OCI-LY3 (cell line): ENCODE measurements around the gene AASDHPPT.

Source experiments
- H2AFZ ChIP-seq: fragments of 200-600, 300-600 bp; shearing (Covaris generic); 2 replicates; pipeline ENCODE4 v1.6.0; 2014; ENCODE audit warnings: antibody characterized with exemption, low read depth, low read length
- H3K27ac ChIP-seq: fragments of 200-600, 300-600 bp; sonication (generic); 2 replicates; pipeline ENCODE4 v1.5.1; 2014; ENCODE audit warnings: mild to moderate bottlenecking, low read length, moderate library complexity, mixed read lengths
- H3K27me3 ChIP-seq: fragments of 200-600, 300-600 bp; sonication (generic); 2 replicates; pipeline ENCODE4 v1.6.1; 2014; ENCODE audit warnings: low read depth, low read length, mixed read lengths
- H3K36me3 ChIP-seq: fragments of 200-600, 300-600 bp; sonication (generic); replicated peaks from 2 replicates; pipeline ENCODE3; 2014; ENCODE audit warnings: low read depth, low read length, mixed read lengths
- H3K4me1 ChIP-seq: fragments of 300-600, 200-600 bp; sonication (generic); 2 replicates; pipeline ENCODE4 v1.6.1; 2014; ENCODE audit warnings: low read length, mixed read lengths
- H3K4me2 ChIP-seq: fragments of 200-600, 300-600 bp; sonication (generic); 2 replicates; pipeline ENCODE4 v1.6.1; 2014; ENCODE audit warnings: low read length, mixed read lengths
- H3K4me3 ChIP-seq: fragments of 300-600, 200-600 bp; sonication (generic); 2 replicates; pipeline ENCODE4 v1.5.1; 2014; ENCODE audit warnings: antibody characterized with exemption, mild to moderate bottlenecking, low read length, moderate library complexity
- H3K79me2 ChIP-seq: fragments of 300-600, 200-600 bp; shearing (Covaris generic); 2 replicates; pipeline ENCODE4 v1.6.1; 2014; ENCODE audit warnings: mild to moderate bottlenecking, low read length, mixed read lengths
- H3K9ac ChIP-seq: fragments of 300-600, 200-600 bp; shearing (Covaris generic); 2 replicates; pipeline ENCODE4 v1.6.0; 2014; ENCODE audit warnings: mild to moderate bottlenecking, low read length, moderate library complexity
- H3K9me3 ChIP-seq: fragments of 200-600, 300-600 bp; shearing (Covaris generic); 2 replicates; pipeline ENCODE4 v1.6.1; 2014; ENCODE audit warnings: low read length, mixed read lengths; ENCODE audit not compliant: insufficient read depth
- H4K20me1 ChIP-seq: fragments of 200-600, 300-600 bp; sonication (generic); 2 replicates; pipeline ENCODE4 v1.6.1; 2016; ENCODE audit warnings: low read length, mixed read lengths; ENCODE audit not compliant: insufficient read depth
- EZH2phosphoT487 ChIP-seq: fragments of 200-600 bp; shearing (Covaris generic); IDR thresholded peaks from 2 replicates; pipeline ENCODE4 v1.6.1; 2018; ENCODE audit warnings: antibody characterized with exemption, mixed run types, low read depth
- TF ChIP-seq, protein P1 (sequence below): fragments of 200-600, 300-600 bp; sonication (generic); IDR thresholded peaks from 2 replicates; pipeline ENCODE4 v1.5.1; 2014; ENCODE audit warnings: antibody characterized with exemption, low read length, low read depth

The AASDHPPT gene

DNA sequence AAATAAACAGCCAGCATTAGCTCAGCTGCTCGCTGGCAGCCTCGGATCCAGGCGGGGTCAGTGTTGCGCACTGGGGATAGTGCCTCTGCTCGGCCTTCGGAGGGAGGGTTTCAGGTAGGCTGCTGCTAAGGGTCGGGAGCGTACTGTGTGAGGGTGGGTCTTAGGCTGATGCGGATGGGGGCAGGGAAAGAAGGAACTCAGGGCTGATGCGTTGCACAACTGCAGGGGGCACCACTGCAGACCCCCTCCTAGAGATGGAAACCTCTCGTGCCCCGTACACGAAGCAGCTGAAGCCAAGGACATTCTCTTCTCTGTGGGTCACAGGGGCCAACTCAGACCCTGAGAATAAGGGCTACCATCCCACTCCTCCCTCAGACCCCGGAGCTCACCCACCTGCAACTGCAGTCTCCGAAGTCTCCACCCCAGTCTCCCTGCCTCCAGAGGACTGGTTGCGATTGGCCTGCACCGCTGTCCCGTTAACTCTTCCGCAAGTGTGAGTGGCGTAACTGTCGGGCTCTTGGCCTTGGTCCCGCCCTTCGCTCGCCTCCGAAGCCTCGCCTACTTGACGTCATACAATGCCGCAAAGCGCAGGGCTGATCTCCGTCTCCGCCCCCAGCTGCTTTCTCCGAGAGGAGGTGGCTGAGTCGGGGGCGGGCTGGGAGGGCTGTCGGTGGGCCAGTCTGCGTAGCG lies 398 bp upstream of the AASDHPPT start, which contains the start of gene KBTBD3:
Gene KBTBD3 (minus strand): TSS at position 429 of the 690 bp plus-strand sequence. CDS start 18,250 bp downstream, outside the sequence.
- no peaks in the 10 kb centered on the region for H3K9me3 ChIP-seq
- H3K4me3 ChIP-seq, result peak within 1 kb of the TSS; percentile 99
- no peaks in the 10 kb centered on the region for H4K20me1 ChIP-seq
- no peak for TF ChIP-seq EZH2phosphoT487
- TF ChIP-seq, protein P1, sequence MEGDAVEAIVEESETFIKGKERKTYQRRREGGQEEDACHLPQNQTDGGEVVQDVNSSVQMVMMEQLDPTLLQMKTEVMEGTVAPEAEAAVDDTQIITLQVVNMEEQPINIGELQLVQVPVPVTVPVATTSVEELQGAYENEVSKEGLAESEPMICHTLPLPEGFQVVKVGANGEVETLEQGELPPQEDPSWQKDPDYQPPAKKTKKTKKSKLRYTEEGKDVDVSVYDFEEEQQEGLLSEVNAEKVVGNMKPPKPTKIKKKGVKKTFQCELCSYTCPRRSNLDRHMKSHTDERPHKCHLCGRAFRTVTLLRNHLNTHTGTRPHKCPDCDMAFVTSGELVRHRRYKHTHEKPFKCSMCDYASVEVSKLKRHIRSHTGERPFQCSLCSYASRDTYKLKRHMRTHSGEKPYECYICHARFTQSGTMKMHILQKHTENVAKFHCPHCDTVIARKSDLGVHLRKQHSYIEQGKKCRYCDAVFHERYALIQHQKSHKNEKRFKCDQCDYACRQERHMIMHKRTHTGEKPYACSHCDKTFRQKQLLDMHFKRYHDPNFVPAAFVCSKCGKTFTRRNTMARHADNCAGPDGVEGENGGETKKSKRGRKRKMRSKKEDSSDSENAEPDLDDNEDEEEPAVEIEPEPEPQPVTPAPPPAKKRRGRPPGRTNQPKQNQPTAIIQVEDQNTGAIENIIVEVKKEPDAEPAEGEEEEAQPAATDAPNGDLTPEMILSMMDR, result peak; percentile 40
- H3K4me2 ChIP-seq, result peak within 1 kb of the TSS; percentile 87
- H3K9ac ChIP-seq, result peak within 1 kb of the TSS; percentile 91
- peaks cover 41% of the 10 kb centered on the region for H3K79me2 ChIP-seq
- H3K27me3 ChIP-seq, result no peaks in the 10 kb centered on the region
- peak within 1 kb of the TSS; percentile 84 for H2AFZ ChIP-seq
- H3K36me3 ChIP-seq, result peaks cover 15% of the 10 kb centered on the region
- H3K27ac ChIP-seq, result peak within 1 kb of the TSS; percentile 69
- peaks cover 7% of the 10 kb centered on the region for H3K4me1 ChIP-seq

- peaks cover 7% of the 10 kb centered on the region for H3K4me1 ChIP-seq
- no peaks in the 10 kb centered on the region for H3K9me3 ChIP-seq
- H3K36me3 ChIP-seq, result peaks cover 22% of the 10 kb centered on the region
- H3K27me3 ChIP-seq, result no peaks in the 10 kb centered on the region
- H3K79me2 ChIP-seq, result peaks cover 70% of the 10 kb centered on the region
- H3K9ac ChIP-seq, result no peak overlapping the region
- TF ChIP-seq, protein P1, result no peak
- TF ChIP-seq EZH2phosphoT487, result no peak
- H3K4me2 ChIP-seq, result no peak overlapping the region
- H3K4me3 ChIP-seq, result no peak overlapping the region
- H4K20me1 ChIP-seq, result no peaks in the 10 kb centered on the region
- H3K27ac ChIP-seq, result no peak overlapping the region
- H2AFZ ChIP-seq, result no peak overlapping the region
Observed at GRCh38 chr11:106082096-106082495, 4.6 kb downstream of the AASDHPPT start.

GRCh38 chr11:106086135-106086534 lies 8.7 kb downstream of the AASDHPPT start:
- Histone ChIP-seq H3K4me1 (peaks cover 6% of the 10 kb centered on the region), H3K4me2 (no peak overlapping the region), H3K9me3 (no peaks in the 10 kb centered on the region), H3K27me3 (no peaks in the 10 kb centered on the region), H3K9ac (no peak overlapping the region), H2AFZ (no peak overlapping the region), H3K4me3 (no peak overlapping the region), H4K20me1 (peaks cover 11% of the 10 kb centered on the region; the same call in 1 of the 2 replicates), H3K79me2 (peaks cover 73% of the 10 kb centered on the region), H3K36me3 (peaks cover 24% of the 10 kb centered on the region), H3K27ac (no peak overlapping the region)
- no peak for TF ChIP-seq EZH2phosphoT487
- TF ChIP-seq, protein P1, result no peak

DNA sequence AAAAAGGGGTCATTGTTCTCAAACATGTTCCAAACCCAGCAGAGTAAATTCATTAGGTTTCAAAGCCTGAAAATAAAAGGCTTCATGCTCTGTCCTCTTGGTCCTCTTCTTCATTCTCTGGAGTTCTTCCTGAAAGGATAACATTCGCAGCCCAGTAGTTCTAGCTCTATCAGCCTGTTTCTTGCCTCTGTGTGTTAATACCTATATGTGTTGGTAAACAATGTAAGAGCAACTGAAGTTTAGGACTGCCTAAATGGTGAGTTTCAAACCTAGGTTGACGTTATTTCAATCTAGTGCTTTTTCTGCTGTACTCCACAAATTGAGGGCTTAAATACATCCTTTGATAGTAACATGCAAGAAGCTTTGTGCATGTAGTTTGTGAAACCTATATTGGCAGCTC lies 9.4 kb downstream of the AASDHPPT start:
- H3K4me1 ChIP-seq, result peaks cover 13% of the 10 kb centered on the region
- H3K9ac ChIP-seq, result no peak overlapping the region
- TF ChIP-seq, protein P1, result no peak
- TF ChIP-seq EZH2phosphoT487, result no peak
- no peak overlapping the region for H3K4me3 ChIP-seq
- peaks cover 25% of the 10 kb centered on the region for H3K36me3 ChIP-seq
- H3K79me2 ChIP-seq, result peaks cover 70% of the 10 kb centered on the region
- no peak overlapping the region for H3K4me2 ChIP-seq
- no peak overlapping the region for H2AFZ ChIP-seq
- no peaks in the 10 kb centered on the region for H3K27me3 ChIP-seq
- H3K9me3 ChIP-seq, result no peaks in the 10 kb centered on the region
- H3K27ac ChIP-seq, result no peak overlapping the region
- peaks cover 11% of the 10 kb centered on the region; the same call in 1 of the 2 replicates for H4K20me1 ChIP-seq
